NCI-H82 treated with DMSO at 0.1 percent for 48 hours (cell line): Measurements from ENCODE around the gene SELENOK.
"Not testable (repeated sequence)": the region's sequence is repeated elsewhere in the genome, so short reads cannot be mapped to it uniquely, and the experiment has no call there.

Experiments used
- DNase-seq: peaks from one replicate; lab custom pipeline; 2025; ENCODE audit not compliant: unreplicated experiment; lab: John Stamatoyannopoulos, UW

SELENOK gene

DNA sequence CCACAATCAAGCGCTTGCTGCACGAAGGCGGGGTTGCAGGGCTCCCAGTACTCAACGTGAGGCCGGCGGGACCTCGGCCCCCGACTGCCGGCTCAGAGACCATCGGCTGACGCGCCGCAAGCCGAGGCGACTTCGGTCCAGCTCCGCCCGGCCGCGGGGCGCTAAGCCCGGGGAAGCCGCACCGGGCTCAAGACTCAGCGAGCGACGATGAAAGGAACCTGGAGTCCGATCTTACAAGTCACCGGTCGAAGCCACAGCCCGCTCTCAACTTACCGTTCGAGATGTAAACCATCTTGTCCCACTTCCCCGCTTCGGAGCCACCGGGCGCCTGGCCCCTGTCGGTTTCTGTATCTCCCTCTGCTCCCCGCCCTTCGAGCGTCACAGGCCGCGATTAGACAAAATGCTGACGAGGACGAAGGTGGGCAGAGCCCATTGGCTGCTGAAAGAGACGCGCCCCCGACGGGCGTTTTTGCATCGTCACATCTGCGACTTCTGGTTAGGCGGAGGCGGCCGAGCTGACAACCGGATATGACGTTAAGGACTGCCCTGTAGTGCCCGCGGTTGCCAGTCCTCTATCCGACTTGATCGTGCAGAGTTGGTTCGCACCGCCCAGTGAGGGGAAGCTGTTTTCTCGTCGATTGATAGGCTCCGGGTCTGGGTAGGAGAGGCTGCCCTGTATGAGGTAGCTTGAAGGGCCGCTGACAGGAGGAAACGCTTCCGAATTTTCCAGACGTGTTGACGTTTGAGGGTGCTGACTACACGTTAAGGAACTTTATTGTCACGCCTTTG lies at the start of gene SELENOK:
SELENOK (minus strand) TSS at position 363 of the 789 bp plus-strand sequence.
- peak; percentile 94 for DNase-seq

DNA sequence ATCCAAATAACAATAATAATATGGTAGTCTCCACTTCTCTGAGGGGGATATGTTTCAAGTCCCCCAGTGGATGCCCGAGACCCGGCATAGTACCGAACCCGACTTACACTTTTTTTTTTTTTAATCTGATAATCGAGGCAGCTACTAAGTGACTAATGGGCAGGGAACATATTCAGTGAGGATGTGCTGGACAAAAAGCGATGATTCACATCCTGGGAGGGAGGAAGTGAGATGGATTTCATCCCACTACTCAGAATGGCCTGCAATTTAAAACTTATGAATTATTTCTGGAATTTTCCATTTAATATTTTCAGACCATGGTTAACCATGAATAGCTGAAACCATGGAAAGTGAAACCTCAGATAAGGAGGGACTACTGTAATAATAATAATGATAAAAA lies 49.5 kb upstream of the SELENOK start:
- DNase-seq = no peak

DNA sequence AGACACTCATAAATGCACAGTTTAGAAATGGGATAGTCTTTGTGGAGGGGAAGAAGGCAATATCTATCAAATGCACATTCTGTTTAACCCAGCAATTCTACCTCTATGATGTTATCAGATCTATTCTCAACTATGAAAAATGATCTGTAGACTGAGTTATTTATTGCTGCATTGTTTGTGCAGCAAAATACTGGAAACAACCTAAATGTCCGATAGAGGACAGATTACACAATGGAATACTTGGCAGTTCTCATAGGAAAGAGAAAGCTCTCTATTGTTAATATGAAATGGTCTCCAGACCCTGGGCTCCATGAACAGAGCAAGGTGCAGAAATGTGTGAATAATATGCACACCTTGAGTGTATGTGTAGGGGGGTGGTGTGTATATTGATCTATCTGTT lies 49.0 kb upstream of the SELENOK start:
- no peak for DNase-seq

DNA sequence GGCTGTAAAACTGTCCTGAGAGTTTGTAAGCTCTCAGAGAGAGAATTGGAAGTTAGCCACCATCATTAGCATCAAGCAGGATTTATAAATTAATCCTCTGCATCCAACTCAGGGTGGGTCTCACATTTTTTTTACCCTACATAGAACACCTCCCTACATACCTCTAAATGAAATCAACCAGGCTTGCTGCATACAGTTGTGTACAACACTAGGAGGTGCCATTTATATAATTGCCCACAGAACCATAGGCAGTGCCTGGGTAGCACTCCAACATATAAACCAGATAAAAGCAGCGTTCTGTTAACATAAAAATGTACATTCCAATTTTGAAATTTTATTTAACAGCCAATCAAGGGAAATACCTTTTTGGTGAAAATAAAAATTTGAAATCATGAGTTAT lies 48.2 kb upstream of the SELENOK start:
- DNase-seq = no peak

DNA sequence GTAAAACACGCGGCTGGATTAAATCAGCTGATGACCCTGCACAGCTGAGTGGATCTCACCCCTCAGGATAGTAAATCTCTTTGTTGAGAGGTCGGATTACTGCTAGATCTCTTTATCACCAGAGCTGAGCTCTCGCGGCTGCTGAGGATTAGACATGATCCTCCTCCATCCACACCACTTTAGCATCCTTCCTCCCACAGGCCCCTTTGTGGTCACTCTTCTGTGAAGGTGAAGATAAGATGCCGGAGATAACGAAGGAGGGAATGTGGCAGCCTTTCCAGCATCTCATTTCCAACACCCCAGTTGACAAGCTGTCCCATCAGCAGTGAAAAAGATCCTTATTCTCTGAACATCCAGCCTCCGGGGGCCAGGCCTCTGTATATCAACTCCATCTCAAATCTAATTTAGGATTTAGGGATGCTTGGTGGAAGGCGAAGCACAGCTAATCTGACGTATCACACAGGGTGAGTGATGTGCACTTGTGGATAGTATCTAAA lies 47.5 kb upstream of the SELENOK start:
- peak; percentile 91 for DNase-seq

DNA sequence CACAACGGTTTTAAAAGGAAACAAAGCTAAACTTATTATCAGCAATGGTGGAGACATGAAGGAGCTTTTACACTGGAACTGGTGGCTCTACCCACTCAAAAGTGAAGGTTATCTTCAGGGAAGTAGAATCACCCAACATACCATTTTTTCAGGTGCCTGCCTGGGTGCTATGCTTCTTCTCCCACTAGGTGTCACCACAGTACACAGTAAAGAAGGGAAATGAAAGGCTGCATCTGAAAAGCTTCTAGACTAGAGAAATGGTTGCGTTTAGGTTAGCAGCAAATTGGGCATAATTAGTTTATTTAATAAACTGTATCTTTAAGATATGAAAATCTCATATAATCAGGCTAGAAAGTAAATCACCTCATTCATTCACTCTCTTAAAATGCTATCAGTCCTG lies 47.0 kb upstream of the SELENOK start:
- DNase-seq = peak; percentile 91

DNA sequence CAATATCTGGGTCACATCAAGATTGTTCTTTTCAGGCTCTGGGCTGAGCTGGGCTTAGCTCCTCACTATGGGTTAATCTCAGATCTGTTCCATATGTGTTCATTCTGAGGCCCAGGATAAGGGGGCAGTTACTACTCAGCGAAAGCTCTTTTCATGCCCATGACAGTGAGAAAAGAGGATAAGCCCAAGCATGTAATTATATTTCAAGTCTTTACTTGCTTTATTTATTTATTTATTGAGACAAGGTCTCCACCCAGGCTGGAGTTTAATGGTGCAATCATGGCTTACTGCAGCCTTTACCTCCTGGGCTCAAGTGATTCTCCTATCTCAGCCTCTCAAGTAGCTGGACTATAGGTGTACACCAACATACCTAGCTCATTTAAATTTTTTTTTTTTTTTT lies 44.7 kb upstream of the SELENOK start:
- DNase-seq = no peak

DNA sequence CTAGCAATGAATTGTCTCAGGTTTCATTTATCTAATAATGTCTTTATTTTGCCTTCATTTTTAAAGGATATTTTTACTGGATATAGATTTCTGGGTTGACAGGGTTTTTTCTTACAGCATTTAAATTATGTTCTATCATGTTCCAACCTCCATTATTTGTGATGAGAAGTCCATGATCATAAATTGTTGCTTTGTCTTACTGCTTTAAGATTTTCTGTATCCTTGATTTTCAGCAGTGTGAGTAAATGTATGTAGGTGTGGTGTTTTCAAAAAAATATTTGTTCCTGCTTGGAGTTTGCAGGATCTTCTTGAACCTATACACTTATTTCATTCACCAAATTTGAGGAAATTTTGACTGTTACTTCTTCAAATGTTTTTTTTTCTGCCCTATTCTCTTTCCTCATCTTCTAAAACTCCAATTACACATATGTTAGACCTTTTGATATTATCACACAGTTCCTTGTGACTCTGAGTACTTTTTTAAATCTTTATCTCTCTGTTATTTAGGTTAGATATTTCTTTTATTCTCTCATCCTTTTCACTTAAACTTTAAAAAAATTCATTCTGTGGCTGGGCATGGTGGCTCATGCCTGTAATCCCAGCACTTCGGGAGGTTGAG lies 43.7 kb upstream of the SELENOK start:
- no peak for DNase-seq

DNA sequence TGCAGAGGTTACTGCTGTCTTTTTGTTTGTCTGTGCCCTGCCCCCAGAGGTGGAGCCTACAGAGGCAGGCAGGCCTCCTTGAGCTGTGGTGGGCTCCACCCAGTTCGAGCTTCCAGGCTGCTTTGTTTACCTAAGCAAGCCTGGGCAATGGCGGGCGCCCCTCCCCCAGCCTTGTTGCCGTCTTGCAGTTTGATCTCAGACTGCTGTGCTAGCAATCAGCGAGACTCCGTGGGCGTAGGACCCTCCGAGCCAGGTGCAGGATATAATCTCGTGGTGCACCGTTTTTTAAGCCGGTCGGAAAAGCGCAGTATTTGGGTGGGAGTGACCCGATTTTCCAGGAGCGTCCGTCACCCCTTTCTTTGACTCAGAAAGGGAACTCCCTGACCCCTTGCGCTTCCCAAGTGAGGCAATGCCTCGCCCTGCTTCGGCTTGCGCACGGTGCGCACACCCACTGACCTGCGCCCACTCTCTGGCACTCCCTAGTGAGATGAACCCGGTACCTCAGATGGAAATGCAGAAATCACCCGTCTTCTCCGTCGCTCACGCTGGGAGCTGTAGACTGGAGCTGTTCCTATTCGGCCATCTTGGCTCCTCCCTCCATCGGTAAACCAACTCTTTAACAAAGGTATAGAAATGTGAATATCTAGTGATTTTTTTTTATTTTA lies 35.7 kb upstream of the SELENOK start:
- not testable (repeated sequence) for DNase-seq

DNA sequence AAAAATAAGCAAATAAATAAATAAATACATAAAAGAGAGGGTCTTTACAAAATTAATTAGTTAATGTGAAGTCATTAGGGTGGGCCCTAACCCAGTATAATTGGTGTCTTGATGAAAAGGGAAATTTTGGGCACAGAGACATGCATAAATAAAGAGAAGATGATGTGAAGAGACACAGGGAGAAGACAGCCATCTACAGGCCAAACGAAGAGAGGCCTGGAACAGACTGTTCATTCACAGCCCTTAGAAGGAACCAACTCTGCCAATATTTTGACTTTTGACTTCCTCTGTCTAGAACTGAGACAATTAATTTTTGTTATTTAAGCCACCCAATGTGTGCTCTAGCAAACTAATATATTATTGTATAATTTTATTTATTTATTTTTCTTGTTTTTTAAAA lies 29.6 kb upstream of the SELENOK start:
- no peak for DNase-seq

DNA sequence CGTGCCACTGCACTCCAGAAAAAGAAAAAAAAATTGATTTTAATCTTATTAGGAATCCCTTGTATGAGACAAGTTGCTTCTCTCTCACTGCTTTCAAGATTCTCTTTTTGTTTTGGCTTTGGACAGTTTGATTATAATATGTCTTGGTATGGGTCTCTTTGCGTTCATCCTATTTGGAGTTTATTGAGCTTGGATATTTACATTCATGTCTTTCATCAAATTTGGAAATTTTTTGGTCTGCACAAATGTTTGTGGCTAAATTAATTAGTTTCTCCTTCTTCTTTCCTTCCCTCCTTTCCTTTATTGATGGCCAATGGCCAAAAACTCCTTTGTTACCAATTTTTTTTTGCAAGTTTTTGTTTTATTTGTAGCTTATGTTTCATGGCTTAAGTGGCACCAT lies 28.1 kb upstream of the SELENOK start:
- no peak for DNase-seq

DNA sequence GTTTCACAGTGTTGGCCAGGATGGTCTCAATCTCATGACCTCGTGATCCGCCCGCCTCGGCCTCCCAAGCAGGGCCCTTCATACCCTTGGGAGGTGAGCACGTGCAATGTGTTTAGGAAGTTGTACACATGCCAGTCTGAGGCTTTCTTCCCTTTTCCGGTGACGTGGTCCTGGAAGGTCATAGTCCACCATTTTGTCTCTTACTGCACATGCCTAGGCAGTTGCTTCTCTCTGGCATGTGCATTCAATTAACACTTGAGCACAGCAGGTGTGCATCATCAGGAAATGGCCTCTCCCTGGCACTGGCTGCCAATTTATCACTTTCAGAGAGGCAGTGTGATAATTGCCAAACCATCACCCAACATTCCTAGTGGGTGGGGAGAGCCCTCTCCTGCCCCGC lies 21.7 kb upstream of the SELENOK start:
- DNase-seq = no peak

DNA sequence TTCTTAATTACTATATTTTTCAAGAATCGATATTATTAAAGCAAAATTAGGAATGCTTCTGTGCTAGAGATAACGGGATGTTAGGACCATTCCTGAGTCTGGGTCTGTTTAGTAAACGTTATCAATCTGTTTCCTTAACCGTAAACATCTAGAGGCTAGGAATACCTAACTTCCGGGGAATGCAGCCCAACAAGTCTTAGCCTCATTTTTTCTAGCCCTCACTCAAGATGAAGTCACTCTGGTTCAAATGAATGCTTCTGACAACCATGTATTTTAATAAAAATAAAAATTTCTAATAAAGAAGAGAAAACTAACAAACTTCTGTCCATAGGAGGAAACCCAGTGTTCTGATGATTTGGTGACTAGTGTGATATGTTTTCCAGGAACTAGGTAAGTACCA lies 11.1 kb upstream of the SELENOK start:
- DNase-seq = no peak

DNA sequence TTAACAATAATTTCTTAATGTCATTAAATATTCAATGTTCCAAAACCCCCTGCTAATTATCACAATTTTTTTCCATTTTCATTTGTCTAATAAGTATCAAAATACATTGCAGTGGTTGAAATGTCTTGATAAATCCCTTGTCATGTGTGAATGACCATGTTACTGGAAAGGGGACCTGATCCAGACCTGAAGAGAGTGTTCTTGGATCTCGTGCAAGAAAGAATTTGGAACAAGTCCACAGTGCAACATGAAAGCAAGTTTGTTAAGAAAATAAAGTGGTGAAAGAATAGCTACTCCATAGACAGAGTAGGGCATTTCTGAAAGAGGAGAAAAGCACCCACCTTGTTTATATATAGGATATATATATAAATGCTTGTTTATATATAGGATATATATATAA lies 10.4 kb upstream of the SELENOK start:
- DNase-seq = no peak

DNA sequence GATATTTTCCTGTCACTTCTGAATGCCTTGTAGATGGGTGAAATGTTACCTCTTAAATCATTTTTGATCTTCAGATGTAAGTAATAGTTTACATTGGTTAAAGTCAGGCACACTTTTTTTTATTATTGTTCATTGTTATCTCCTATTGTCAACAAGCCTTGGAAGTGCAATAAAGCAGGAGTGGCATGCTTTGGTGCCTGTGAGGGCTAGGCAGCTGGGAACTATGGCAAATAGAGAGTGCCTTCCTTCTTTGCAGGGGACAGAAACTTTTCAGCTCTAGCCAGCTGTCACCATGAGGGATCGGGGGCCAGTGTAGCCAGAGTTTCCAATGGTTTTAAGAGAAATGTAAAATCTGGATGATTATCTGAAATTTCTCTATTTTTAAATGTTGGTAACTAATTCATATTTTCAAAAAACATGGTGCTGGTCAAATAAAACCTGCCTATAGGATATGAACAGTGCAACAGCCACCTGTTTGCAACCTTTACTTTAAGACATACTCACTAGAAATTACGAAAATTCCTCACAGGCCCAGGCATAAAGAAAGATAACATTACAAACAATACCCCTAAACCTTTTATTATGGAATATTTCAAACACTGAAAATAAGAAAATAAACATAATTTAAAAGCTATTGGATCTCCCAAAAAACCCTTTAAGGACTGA lies 9.1 kb upstream of the SELENOK start:
- no peak for DNase-seq

DNA sequence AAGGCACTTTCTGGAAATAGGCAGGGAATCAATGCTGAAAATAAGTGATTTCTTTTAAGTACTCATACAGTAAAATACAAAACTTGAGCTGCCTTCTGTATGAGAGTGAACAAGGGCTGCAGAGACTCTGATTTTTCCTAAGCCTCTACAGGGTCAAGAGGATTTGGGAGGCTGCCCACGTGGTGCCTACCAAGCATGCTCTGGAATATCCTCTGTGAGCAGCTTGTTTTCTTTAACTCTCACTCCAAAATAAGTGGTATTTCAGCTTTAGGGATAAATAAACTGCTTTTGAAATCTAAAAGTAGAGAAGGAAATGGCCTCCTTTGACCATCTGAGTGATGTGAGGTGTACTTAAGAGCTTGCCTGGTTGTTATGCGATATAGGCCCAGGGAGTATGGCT lies 8.1 kb upstream of the SELENOK start:
- no peak for DNase-seq

DNA sequence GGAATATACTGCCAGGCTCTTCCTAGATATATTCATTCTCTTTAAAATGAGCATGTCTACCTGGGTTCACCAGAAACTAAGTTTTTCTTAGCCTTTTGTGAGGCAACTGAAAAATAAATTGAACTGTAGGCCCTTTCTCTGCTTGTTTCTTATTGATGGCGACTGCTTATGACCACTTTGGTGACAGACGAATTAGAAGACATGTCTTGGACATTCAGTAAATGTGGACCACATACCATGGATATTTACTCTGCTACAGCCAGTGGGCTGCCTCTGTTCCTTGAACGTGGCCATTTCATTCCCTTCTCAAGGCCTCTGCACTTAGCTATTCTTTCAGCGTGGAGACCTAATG lies 603 bp upstream of the SELENOK start:
- no peak for DNase-seq

DNA sequence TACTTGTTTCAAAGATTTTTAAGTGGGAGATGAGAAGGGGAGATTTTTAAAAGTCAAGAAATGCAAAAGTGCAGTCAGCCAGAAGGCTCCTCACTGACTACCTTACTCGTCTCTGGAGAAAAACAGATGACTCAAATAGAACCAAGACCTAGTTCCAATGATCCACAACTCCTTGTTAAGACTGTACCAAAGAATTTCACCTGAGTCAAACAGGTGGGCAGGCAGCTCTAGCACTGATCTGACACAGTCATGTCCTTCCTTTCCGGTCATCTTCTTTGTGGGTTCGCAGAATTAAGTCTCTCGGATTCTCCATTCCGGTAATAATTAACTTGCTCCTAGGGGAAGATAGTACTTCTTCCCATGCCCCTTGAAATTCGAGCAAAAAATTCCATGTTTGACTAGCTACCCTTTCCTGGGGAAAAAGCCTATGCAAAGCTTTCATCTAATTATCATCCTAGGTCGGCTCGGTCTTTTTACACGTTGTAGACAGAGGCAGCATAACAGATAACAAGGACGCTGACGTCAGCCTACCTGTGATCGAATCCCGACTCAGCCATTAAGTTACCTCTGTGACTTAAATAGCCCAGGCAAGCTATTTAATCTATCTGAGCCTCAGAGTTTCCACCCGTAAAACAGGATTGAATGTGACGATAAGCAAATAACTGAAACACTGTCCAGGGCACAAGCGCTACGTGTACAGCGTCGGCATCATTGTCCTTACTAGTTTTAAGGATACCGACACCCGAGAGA lies 758 bp downstream of the SELENOK start:
- DNase-seq = no peak

DNA sequence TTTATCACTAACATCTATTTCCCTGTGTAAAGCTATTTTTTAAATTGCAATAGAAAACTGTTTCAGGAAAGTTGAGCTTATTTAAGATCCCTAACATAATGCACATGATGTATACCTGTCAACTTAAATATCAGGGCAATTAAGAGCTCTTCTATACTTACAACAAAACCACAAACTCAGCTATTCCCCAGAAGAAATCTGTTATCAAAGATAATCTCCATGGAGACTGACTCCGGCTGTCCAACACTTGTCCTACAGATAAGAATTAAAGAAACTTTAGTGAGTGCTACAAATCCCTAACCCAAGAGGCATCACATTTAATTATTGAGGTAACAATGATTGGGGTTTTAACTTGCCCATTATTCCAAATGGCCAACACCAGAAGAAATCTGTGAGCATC lies 3.4 kb downstream of the SELENOK start:
- no peak for DNase-seq

DNA sequence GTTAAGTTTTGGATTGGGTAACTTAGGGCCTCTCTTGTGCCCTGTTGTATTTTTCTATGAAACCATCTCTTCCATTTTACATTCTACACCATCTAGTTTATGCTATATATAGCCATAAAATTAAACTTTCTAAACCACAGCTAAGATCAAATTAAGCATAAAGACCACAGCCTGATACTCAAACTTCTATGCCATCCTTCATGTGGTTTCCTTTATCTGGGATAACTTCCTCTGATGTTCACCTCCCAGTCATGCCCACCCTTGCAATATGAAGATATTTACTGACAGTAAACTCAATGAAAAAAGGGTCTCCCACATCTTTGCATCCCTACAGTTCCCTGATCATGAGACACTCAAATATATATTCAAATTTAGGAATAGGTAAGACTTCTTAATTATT lies 4.2 kb downstream of the SELENOK start:
- DNase-seq = no peak

DNA sequence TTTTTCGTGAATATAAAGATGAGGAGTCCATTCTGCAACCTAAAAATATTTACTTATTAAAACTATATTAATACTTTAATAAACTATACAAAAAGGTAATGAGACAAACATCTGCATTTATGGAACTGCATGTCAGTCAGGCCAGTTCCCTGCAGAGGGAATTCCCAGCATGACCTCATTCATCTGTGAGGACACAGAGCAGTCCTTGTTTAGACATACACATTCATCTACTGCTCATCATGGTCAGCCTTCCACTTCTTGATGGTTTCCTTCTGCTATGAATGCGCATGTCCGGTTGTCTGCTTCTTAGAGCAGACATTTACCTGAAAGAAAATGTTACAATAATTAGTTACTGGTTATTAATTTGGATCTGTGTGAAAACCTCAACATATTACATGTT lies 6.4 kb downstream of the SELENOK start:
- no peak for DNase-seq
